Mucosa of descending colon (tissue), 3 donors: ENCODE measurements around the gene CPVL. TPM values are rescaled to one million over a fixed set of nuclear protein-coding genes. Genes with fewer than 3 reads are reported as not detected.

Experiments used
- ATAC-seq: fragments of 200-7000 bp; cut with Tn5 transposase; one replicate; pipeline ENCODE4 v1.9.1; 2020; ENCODE audit warnings: mild to moderate bottlenecking, moderate library complexity
- DNase-seq, 3 donors: peaks; one replicate each; pipeline ENCODE4 v3.0.0-alpha.2; 2020
- H3K36me3 ChIP-seq: fragments of 200-600 bp; one replicate; pipeline ENCODE4 v1.8.0; 2021; ENCODE audit warnings: low read depth, mild to moderate bottlenecking
- H3K4me1 ChIP-seq: fragments of 200-600 bp; one replicate; pipeline ENCODE4 v1.8.0; 2021; ENCODE audit warnings: low read depth, mild to moderate bottlenecking
- H3K4me3 ChIP-seq: fragments of 200-600 bp; one replicate; pipeline ENCODE4 v1.8.0; 2021; ENCODE audit warnings: mild to moderate bottlenecking
- H3K9me3 ChIP-seq: fragments of 200-600 bp; one replicate; pipeline ENCODE4 v1.8.0; 2021; ENCODE audit warnings: mild to moderate bottlenecking
- intact Hi-C, 2 donors: fragments of 100-400 bp; cut with DNase I in 1 of 2; cut with micrococcal nuclease in 1 of 2; formaldehyde crosslinking; loops; one replicate each; pipeline versions ENCODE4 v1.11.0 to v1.11.1; 2022; cut with DNase I, micrococcal nuclease
- total RNA-seq, 3 donors: library from RNA; stranded (reverse); fragmentation: NEBNext Ultra II Directional in 2 of 3; extraction: Animal tissue kit (Norgen Biotek cat#: 25700) in 2 of 3; gene quantifications; one replicate each; pipeline versions ENCODE4 v1.2.1 to v1.2.4, GENCODE V29; 2021 to 2023
- TF ChIP-seq, protein P1 (sequence below): fragments of 200-600 bp; IDR thresholded peaks from one replicate; pipeline ENCODE4 v1.8.0; 2022; ENCODE audit warnings: antibody characterized with exemption, mild to moderate bottlenecking
- donor health status: DM: no; HTN: no; CAD: no; lungs with moderate emphysema.
- donor health status: DM: no; HTN: no; CAD: no.
- donor health status: DM: no; HTN: yes; CAD: no.

Gene CPVL
- total RNA-seq, 3 donors from 2014 or later: 8.1 to 20.0 (median 10.5) TPM

DNA sequence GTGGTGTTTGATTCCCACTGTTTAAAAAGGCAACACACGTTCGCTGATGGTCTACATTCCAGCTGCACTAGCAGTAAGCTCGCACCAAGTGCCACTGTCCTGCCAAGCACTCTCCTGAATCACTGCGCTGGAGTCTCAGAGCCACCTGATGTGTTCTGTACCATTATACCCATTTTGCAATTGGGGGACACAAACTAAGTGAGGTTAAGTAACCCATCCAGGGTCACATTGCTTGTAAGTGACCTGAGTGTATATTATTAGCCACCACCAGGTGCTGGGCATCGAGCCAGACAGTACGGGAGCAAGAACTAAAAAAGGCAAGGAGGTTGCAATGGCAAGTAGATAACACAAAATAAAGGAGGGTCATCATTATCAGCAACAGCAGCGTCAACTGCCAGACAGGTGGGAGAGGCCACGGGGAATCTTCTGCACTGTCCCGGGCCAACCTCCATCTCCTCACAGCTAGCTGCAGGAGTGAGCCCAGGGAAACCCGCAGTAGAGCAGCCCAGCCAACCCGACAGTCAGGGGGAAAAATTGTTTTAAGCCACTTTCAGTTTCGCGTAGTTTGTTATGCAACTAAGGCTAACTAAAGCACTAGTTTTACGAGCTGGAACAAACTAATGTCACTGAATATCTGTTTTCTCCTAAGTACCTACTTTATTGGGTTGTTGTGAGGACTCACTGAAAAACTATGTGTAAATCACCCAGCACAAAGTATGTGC, 712 bp upstream of the CPVL start:
- intact Hi-C loops: no loop called here
- DNase-seq (peak in 2 of 3 donors; percentile 21 to 34), ATAC-seq (peak; percentile 62)
- H3K4me1 ChIP-seq: peaks cover 14% of the 10 kb centered on the region
- no peaks in the 10 kb centered on the region for H3K36me3 ChIP-seq
- no peaks in the 10 kb centered on the region for H3K9me3 ChIP-seq
- TF ChIP-seq, protein P1, sequence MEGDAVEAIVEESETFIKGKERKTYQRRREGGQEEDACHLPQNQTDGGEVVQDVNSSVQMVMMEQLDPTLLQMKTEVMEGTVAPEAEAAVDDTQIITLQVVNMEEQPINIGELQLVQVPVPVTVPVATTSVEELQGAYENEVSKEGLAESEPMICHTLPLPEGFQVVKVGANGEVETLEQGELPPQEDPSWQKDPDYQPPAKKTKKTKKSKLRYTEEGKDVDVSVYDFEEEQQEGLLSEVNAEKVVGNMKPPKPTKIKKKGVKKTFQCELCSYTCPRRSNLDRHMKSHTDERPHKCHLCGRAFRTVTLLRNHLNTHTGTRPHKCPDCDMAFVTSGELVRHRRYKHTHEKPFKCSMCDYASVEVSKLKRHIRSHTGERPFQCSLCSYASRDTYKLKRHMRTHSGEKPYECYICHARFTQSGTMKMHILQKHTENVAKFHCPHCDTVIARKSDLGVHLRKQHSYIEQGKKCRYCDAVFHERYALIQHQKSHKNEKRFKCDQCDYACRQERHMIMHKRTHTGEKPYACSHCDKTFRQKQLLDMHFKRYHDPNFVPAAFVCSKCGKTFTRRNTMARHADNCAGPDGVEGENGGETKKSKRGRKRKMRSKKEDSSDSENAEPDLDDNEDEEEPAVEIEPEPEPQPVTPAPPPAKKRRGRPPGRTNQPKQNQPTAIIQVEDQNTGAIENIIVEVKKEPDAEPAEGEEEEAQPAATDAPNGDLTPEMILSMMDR: no peak
- H3K4me3 ChIP-seq: no peak overlapping the region

DNA sequence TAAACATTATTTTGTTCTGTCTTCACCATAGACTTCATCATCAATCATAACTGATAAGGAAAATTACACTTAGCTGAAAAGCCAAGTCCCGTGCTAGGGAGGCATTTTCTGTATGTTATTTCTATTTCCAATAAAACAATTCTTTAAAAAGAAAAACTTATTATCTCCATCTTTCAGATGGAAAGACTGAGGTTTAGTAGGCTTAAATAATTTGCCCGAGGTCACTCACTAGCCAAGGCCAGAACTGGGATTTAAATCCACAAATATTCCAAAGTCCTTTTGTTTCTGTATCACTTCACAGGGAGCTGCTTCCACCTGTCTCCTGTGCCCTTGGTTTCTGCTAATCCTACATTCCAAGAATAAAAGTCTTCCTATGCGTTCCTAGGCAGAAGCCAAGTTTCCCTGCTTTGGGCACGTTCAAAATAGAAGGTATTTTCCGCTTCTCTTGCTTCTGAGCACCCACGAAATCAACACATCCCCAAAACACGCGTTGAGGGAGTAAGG, 732 bp downstream of the CPVL start:
- Histone ChIP-seq H3K36me3 (no peaks in the 10 kb centered on the region), H3K9me3 (no peaks in the 10 kb centered on the region), H3K4me1 (peaks cover 22% of the 10 kb centered on the region), H3K4me3 (no peak overlapping the region)
- TF ChIP-seq, protein P1: no peak
- no peak for DNase-seq
- intact Hi-C loops: no loop called here
- no peak for ATAC-seq

DNA sequence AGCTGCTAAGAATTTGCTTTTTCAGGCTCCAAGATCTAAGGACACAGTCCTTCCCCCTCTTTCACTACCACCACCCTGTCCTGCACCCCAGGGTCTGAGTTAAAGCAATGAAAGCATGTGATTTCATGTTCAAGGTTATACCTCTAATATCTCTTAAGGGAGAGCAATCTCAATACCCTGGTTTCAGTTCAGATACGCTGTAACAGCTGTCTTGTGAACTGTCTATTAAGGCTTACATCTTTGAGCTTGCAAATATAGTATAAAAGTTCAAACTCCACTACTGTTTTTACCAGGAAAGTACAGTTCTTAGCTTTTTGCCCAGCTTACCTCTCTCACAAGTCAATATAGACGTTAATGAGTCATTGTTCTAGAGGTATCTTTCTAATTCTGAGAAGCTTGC, 2.6 kb downstream of the CPVL start:
- no peak for ATAC-seq
- intact Hi-C loops: no loop called here
- H3K4me1 ChIP-seq: peaks cover 22% of the 10 kb centered on the region
- no peak overlapping the region for H3K4me3 ChIP-seq
- H3K36me3 ChIP-seq: no peaks in the 10 kb centered on the region
- TF ChIP-seq, protein P1: no peak
- DNase-seq: no peak
- no peaks in the 10 kb centered on the region for H3K9me3 ChIP-seq

DNA sequence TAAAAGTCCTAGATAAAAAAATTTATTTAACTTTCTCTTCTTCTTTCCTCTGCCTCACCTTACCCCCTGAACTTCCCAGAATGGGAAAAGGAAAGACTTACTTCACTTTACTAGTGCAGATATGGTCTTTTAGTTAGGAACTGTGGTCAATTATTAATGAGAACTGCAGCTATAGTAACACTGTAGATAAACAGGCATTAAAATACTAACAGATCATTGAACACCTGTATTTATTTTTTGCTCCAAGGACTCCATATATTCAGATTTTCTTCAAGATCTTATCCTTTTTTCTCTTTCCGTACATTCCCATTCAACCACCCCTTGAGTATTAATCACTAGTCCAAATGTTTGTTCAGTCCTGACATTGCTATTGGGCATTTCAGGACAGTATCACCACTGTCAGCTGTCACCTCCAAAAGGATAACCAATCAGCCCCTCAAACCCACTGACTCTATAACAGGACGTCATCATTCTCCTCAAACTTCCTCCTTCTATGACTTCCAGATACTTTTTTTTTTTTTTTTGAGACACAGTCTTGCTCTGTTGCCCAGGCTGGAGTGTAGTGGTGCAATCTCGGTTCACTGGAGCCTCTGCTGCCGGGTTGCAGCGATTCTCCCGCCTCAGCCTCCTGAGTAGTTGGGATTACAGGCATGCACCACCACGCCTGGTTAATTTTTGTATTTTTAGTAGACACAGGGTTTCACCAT, 4.2 kb downstream of the CPVL start:
- Histone ChIP-seq H3K4me3 (no peak overlapping the region), H3K36me3 (no peaks in the 10 kb centered on the region), H3K9me3 (no peaks in the 10 kb centered on the region), H3K4me1 (peaks cover 22% of the 10 kb centered on the region)
- TF ChIP-seq, protein P1: no peak
- ATAC-seq (no peak), DNase-seq (no peak)
- intact Hi-C loops: no loop called here

DNA sequence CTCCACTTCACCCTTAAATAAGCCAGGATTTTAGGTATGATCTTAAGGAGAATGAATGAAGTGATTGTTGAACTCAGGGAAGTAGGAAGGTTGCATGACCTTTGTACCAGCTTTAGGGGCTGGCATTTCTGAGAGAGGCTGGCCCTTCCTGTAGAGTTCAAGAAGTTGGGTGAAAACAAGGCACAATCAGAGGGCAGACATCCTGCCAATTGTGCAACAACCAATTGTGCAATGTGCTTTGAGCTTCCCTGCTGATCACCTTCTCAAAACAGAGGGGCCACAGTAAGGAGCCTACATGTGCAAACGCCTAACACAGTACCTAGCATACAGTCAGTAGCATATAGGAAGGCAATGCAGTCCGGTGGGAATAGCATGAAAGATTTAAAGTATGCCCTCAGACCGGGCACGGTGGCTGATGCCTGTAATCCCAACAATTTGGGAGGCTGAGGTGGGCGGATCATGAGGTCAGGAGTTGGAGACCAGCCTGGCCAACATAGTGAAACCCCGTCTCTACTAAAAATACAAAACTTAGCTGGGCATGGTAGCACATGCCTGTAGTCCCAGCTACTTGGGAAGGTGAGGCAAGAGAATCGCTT, 5.4 kb downstream of the CPVL start:
- Histone ChIP-seq H3K4me1 (peaks cover 10% of the 10 kb centered on the region), H3K36me3 (no peaks in the 10 kb centered on the region), H3K9me3 (no peaks in the 10 kb centered on the region), H3K4me3 (no peak overlapping the region)
- intact Hi-C loops: no loop called here
- TF ChIP-seq, protein P1: no peak
- ATAC-seq (peak; percentile 85), DNase-seq (peak in 1 of 3 donors; percentile 35)
